Measurements from ENCODE around the gene DDHD1. TPM values are rescaled to one million over a fixed set of nuclear protein-coding genes. Genes with fewer than 3 reads are reported as not detected.
A peak's percentile ranks its signal among the peaks of the same experiment; 100 is the strongest.

DDHD1 gene
- total and polyA plus RNA-seq, 4 donors: 20.9 to 54.4 (median 25.9) TPM

DNA sequence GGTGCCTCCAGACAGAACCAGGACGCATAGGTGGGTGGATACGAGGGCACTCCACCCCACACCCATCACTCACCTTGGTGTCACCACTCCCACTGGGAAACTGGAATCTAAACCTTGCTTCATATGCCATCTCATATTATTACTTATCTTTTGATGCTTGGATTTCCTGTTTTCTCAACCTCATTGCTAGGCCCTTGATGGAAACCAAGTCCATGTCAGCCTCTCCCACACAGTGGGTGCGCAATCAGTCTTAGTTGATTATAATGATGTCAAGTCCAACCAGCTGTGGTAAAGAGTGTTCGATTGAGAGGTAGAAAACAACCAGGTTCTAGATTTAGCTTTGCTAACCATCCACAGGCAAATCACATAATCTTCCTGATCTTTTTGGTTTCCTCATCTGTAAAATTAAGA, 584 bp upstream of the DDHD1 start:
- no peaks in the 10 kb centered on the region for H3K9me3 ChIP-seq (ENCODE audit: control insufficient read depth, insufficient read depth, low read length)
- no peaks in the 10 kb centered on the region for H3K27me3 ChIP-seq (ENCODE audit: control insufficient read depth, insufficient read depth, low read length)
- H3K27ac ChIP-seq (ENCODE audit: low read depth, low read length): peak overlapping the region; percentile 65
- DNase-seq (ENCODE audit: low read depth in 4 of 6, low spot score in 6 of 6): no peak
- WGBS (ENCODE audit: insufficient coverage): 83% methylated on average over 2 of the region's 4 CpGs
- H3K4me1 ChIP-seq (ENCODE audit: control insufficient read depth, insufficient read depth, low read length): peaks cover 12% of the 10 kb centered on the region
- H3K4me3 ChIP-seq (ENCODE audit: low read depth, low read length): peak overlapping the region; percentile 84
- H3K36me3 ChIP-seq (ENCODE audit: control insufficient read depth, insufficient read depth, low read length): no peaks in the 10 kb centered on the region

GRCh38 chr14:53152184-53152886, 788 bp downstream of the DDHD1 start:
- H3K4me1 ChIP-seq (ENCODE audit: control insufficient read depth, insufficient read depth, low read length): peaks cover 12% of the 10 kb centered on the region
- H3K4me3 ChIP-seq (ENCODE audit: low read depth, low read length): peak overlapping the region; percentile 84
- DNase-seq (ENCODE audit: low read depth in 4 of 6, low spot score in 6 of 6): peak in 5 of 6 donors; percentile 28 to 77 (median 38)
- H3K27me3 ChIP-seq (ENCODE audit: control insufficient read depth, insufficient read depth, low read length): no peaks in the 10 kb centered on the region
- under 1% methylated on average over 73 of the region's 73 CpGs for WGBS (ENCODE audit: insufficient coverage)
- H3K36me3 ChIP-seq (ENCODE audit: control insufficient read depth, insufficient read depth, low read length): no peaks in the 10 kb centered on the region
- H3K9me3 ChIP-seq (ENCODE audit: control insufficient read depth, insufficient read depth, low read length): no peaks in the 10 kb centered on the region
- peak overlapping the region; percentile 76 for H3K27ac ChIP-seq (ENCODE audit: low read depth, low read length)

- H3K36me3 ChIP-seq (ENCODE audit: control insufficient read depth, insufficient read depth, low read length): no peaks in the 10 kb centered on the region
- peak overlapping the region; percentile 76 for H3K27ac ChIP-seq (ENCODE audit: low read depth, low read length)
- peak overlapping the region; percentile 84 for H3K4me3 ChIP-seq (ENCODE audit: low read depth, low read length)
- H3K27me3 ChIP-seq (ENCODE audit: control insufficient read depth, insufficient read depth, low read length): no peaks in the 10 kb centered on the region
- WGBS (ENCODE audit: insufficient coverage): under 1% methylated on average over 20 of the region's 25 CpGs
- H3K9me3 ChIP-seq (ENCODE audit: control insufficient read depth, insufficient read depth, low read length): no peaks in the 10 kb centered on the region
- peaks cover 12% of the 10 kb centered on the region for H3K4me1 ChIP-seq (ENCODE audit: control insufficient read depth, insufficient read depth, low read length)
- DNase-seq (ENCODE audit: low read depth in 4 of 6, low spot score in 6 of 6): peak in 5 of 6 donors; percentile 11 to 79 (median 29)
Observed at GRCh38 chr14:53151523-53152183, 1.5 kb downstream of the DDHD1 start.

- 87% methylated on average over 4 of the region's 4 CpGs for WGBS (ENCODE audit: insufficient coverage)
- no peak for DNase-seq (ENCODE audit: low read depth in 4 of 6, low spot score in 6 of 6)
- H3K4me3 ChIP-seq (ENCODE audit: low read depth, low read length): no peak overlapping the region
- H3K27ac ChIP-seq (ENCODE audit: low read depth, low read length): no peak overlapping the region
- H3K27me3 ChIP-seq (ENCODE audit: control insufficient read depth, insufficient read depth, low read length): no peaks in the 10 kb centered on the region
- H3K36me3 ChIP-seq (ENCODE audit: control insufficient read depth, insufficient read depth, low read length): no peaks in the 10 kb centered on the region
- H3K4me1 ChIP-seq (ENCODE audit: control insufficient read depth, insufficient read depth, low read length): peaks cover 12% of the 10 kb centered on the region
- no peaks in the 10 kb centered on the region for H3K9me3 ChIP-seq (ENCODE audit: control insufficient read depth, insufficient read depth, low read length)
Observed at GRCh38 chr14:53149668-53150316, 3.3 kb downstream of the DDHD1 start.

GRCh38 chr14:53148671-53149070, 4.5 kb downstream of the DDHD1 start:
- no peak overlapping the region for H3K4me3 ChIP-seq (ENCODE audit: low read depth, low read length)
- no peaks in the 10 kb centered on the region for H3K36me3 ChIP-seq (ENCODE audit: control insufficient read depth, insufficient read depth, low read length)
- H3K4me1 ChIP-seq (ENCODE audit: control insufficient read depth, insufficient read depth, low read length): peaks cover 12% of the 10 kb centered on the region
- H3K27me3 ChIP-seq (ENCODE audit: control insufficient read depth, insufficient read depth, low read length): no peaks in the 10 kb centered on the region
- H3K27ac ChIP-seq (ENCODE audit: low read depth, low read length): no peak overlapping the region
- H3K9me3 ChIP-seq (ENCODE audit: control insufficient read depth, insufficient read depth, low read length): no peaks in the 10 kb centered on the region
- DNase-seq (ENCODE audit: low read depth in 4 of 6, low spot score in 6 of 6): no peak

GRCh38 chr14:53147893-53148292, 5.2 kb downstream of the DDHD1 start:
- H3K4me1 ChIP-seq (ENCODE audit: control insufficient read depth, insufficient read depth, low read length): peaks cover 9% of the 10 kb centered on the region
- no peak overlapping the region for H3K27ac ChIP-seq (ENCODE audit: low read depth, low read length)
- no peak overlapping the region for H3K4me3 ChIP-seq (ENCODE audit: low read depth, low read length)
- H3K9me3 ChIP-seq (ENCODE audit: control insufficient read depth, insufficient read depth, low read length): no peaks in the 10 kb centered on the region
- H3K27me3 ChIP-seq (ENCODE audit: control insufficient read depth, insufficient read depth, low read length): no peaks in the 10 kb centered on the region
- WGBS (ENCODE audit: insufficient coverage): no CpG with 5 or more reads among the region's 2 CpGs
- DNase-seq (ENCODE audit: low read depth in 4 of 6, low spot score in 6 of 6): no peak
- H3K36me3 ChIP-seq (ENCODE audit: control insufficient read depth, insufficient read depth, low read length): no peaks in the 10 kb centered on the region

DNA sequence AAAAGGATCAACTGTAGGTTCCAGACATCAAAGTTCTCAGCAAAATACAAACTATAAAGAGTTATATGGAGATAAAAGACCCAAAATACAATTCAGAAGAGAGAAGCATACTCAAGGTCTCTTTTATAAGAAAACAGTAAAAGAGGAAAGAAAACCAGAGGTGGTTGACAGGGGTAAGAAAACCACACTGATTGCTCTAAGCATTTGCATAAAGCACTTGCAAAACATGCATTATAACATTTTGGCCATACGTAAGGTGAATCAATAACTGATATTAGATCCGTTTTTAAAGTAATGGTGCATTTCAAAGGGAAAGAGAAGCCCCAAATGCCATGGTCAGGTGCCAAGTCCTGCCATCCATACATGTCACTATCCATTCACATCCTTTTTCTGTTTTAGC, 5.9 kb downstream of the DDHD1 start:
- no peaks in the 10 kb centered on the region for H3K36me3 ChIP-seq (ENCODE audit: control insufficient read depth, insufficient read depth, low read length)
- H3K27ac ChIP-seq (ENCODE audit: low read depth, low read length): no peak overlapping the region
- H3K9me3 ChIP-seq (ENCODE audit: control insufficient read depth, insufficient read depth, low read length): no peaks in the 10 kb centered on the region
- no peaks in the 10 kb centered on the region for H3K27me3 ChIP-seq (ENCODE audit: control insufficient read depth, insufficient read depth, low read length)
- WGBS (ENCODE audit: insufficient coverage): no CpG with 5 or more reads among the region's 2 CpGs
- H3K4me3 ChIP-seq (ENCODE audit: low read depth, low read length): no peak overlapping the region
- H3K4me1 ChIP-seq (ENCODE audit: control insufficient read depth, insufficient read depth, low read length): peaks cover 8% of the 10 kb centered on the region
- no peak for DNase-seq (ENCODE audit: low read depth in 4 of 6, low spot score in 6 of 6)

GRCh38 chr14:53146739-53147138, 6.4 kb downstream of the DDHD1 start:
- no peaks in the 10 kb centered on the region for H3K27me3 ChIP-seq (ENCODE audit: control insufficient read depth, insufficient read depth, low read length)
- WGBS (ENCODE audit: insufficient coverage): 0% methylated on average over 1 of the region's 3 CpGs
- H3K4me1 ChIP-seq (ENCODE audit: control insufficient read depth, insufficient read depth, low read length): peaks cover 3% of the 10 kb centered on the region
- no peak overlapping the region for H3K27ac ChIP-seq (ENCODE audit: low read depth, low read length)
- peaks cover 1% of the 10 kb centered on the region for H3K9me3 ChIP-seq (ENCODE audit: control insufficient read depth, insufficient read depth, low read length)
- no peak overlapping the region for H3K4me3 ChIP-seq (ENCODE audit: low read depth, low read length)
- H3K36me3 ChIP-seq (ENCODE audit: control insufficient read depth, insufficient read depth, low read length): no peaks in the 10 kb centered on the region
- DNase-seq (ENCODE audit: low read depth in 4 of 6, low spot score in 6 of 6): no peak

DNA sequence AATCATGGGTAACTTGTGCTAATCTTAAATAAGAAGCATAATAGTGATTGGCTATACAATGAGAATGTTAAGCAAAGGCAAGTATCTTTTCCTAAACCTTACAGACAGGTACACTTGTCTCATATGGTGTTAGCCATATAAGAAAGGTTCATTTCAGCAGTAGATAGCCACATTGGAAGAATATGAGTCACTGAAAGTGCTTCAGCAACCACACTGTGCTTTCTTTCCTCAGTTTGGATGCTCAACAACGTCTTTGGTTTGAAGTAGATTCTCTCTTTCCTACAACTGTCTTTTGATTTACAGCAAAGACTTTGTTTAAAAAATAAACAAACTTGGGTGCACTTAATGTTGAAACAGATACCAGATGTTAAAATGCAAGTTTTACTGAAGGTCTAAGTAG, 8.9 kb downstream of the DDHD1 start:
- WGBS (ENCODE audit: insufficient coverage): 100% methylated on average over 1 of the region's 1 CpG
- peaks cover 18% of the 10 kb centered on the region for H3K9me3 ChIP-seq (ENCODE audit: control insufficient read depth, insufficient read depth, low read length)
- no peak overlapping the region for H3K4me3 ChIP-seq (ENCODE audit: low read depth, low read length)
- no peak overlapping the region for H3K27ac ChIP-seq (ENCODE audit: low read depth, low read length)
- H3K27me3 ChIP-seq (ENCODE audit: control insufficient read depth, insufficient read depth, low read length): no peaks in the 10 kb centered on the region
- DNase-seq (ENCODE audit: low read depth in 4 of 6, low spot score in 6 of 6): no peak
- H3K36me3 ChIP-seq (ENCODE audit: control insufficient read depth, insufficient read depth, low read length): no peaks in the 10 kb centered on the region
- H3K4me1 ChIP-seq (ENCODE audit: control insufficient read depth, insufficient read depth, low read length): no peaks in the 10 kb centered on the region

DNA sequence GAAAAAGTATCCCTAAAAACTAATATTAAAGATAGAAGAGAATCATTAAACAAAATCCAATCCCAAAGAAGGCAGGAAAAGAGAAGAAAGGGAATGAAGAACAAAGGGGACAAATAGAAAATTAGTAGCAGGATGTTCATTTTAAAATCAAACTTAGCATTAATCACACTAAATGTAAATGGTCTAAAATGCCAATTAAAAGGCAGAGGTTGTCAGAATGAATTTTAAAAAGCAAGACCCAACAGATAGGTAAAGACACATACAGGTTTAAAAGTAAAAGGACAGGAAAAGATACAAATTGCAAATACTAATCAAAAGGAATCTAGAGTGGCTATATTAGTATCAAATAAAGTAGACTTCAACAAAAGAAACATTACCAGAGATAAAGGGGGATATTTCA, 12.5 kb downstream of the DDHD1 start:
- DNase-seq (ENCODE audit: low read depth in 4 of 6, low spot score in 6 of 6): no peak
- H3K4me3 ChIP-seq (ENCODE audit: low read depth, low read length): no peak overlapping the region
- H3K27ac ChIP-seq (ENCODE audit: low read depth, low read length): no peak overlapping the region
- no peaks in the 10 kb centered on the region for H3K36me3 ChIP-seq (ENCODE audit: control insufficient read depth, insufficient read depth, low read length)
- H3K4me1 ChIP-seq (ENCODE audit: control insufficient read depth, insufficient read depth, low read length): no peaks in the 10 kb centered on the region
- H3K9me3 ChIP-seq (ENCODE audit: control insufficient read depth, insufficient read depth, low read length): peaks cover 27% of the 10 kb centered on the region
- H3K27me3 ChIP-seq (ENCODE audit: control insufficient read depth, insufficient read depth, low read length): no peaks in the 10 kb centered on the region
